Astrocyte of the spinal cord (primary cell): ENCODE measurements around the gene DPEP3.
A peak's percentile ranks its signal among the peaks of the same experiment; 100 is the strongest.
"Not testable (repeated sequence)": the region's sequence is repeated elsewhere in the genome, so short reads cannot be mapped to it uniquely, and the experiment has no call there.

Experiments used
- DNase-seq: peaks from one replicate; pipeline ENCODE4 v3.0.0; 2011; ENCODE audit warnings: low read depth, low spot score
- H3K4me3 ChIP-seq: 2 replicates; pipeline ENCODE4 v1.5.1; 2011; ENCODE audit warnings: low read depth, mild to moderate bottlenecking, low read length, moderate library complexity
- in situ Hi-C: cut with HindIII; loops from 2 replicates; pipeline ENCODE4 v1.10.0; 2017; ENCODE audit warnings: low sequenced_read_pairs
- TF ChIP-seq, protein P1 (sequence below): IDR thresholded peaks from 2 replicates; pipeline ENCODE4 v1.5.1; 2012; ENCODE audit warnings: low read depth, mild to moderate bottlenecking, low read length, inconsistent platforms

The DPEP3 gene

DNA sequence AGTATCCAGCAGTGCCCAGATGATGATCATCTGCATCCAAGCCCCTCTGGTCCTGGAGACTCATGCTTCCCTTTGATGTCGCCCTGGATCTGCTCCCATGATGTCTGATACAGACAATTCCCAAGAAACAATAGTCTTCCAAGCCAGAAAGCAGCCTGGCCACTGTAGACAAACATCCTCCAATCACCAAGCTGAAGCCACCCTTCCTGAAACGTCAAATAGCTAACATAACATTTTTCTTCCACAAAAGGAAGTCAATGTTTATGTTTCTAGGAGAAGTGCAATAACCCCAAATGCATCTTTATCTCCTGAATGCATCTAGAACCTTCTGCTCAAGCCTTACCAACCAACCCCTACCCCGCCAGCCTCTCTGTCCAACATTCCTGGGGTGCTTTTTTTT lies 20.2 kb upstream of the DPEP3 start:
- in situ Hi-C loops = no loop called here
- TF ChIP-seq, protein P1, sequence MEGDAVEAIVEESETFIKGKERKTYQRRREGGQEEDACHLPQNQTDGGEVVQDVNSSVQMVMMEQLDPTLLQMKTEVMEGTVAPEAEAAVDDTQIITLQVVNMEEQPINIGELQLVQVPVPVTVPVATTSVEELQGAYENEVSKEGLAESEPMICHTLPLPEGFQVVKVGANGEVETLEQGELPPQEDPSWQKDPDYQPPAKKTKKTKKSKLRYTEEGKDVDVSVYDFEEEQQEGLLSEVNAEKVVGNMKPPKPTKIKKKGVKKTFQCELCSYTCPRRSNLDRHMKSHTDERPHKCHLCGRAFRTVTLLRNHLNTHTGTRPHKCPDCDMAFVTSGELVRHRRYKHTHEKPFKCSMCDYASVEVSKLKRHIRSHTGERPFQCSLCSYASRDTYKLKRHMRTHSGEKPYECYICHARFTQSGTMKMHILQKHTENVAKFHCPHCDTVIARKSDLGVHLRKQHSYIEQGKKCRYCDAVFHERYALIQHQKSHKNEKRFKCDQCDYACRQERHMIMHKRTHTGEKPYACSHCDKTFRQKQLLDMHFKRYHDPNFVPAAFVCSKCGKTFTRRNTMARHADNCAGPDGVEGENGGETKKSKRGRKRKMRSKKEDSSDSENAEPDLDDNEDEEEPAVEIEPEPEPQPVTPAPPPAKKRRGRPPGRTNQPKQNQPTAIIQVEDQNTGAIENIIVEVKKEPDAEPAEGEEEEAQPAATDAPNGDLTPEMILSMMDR = no peak
- DNase-seq = no peak
- no peak overlapping the region for H3K4me3 ChIP-seq

DNA sequence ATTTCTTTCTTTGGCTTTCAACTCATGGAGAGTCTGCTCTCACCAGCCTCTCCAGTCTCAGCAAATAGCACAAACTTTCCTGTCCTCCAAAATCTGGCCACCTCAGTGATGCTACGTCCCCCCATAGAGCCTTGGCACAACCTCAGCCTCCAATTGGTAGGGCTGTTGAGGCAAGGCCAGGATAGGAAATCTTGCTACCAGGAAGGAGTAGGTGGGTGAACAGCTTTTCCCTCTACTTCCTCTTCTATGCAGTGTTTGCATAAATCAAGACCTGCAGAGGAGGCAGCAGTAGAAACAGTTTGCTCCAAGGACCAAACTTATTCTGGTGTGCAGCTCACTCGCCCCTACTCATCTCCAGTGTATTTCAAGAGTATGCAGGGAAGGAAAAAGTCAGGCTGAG lies 19.7 kb upstream of the DPEP3 start:
- in situ Hi-C loops = no loop called here
- H3K4me3 ChIP-seq = no peak overlapping the region
- no peak for DNase-seq
- TF ChIP-seq, protein P1 = no peak

DNA sequence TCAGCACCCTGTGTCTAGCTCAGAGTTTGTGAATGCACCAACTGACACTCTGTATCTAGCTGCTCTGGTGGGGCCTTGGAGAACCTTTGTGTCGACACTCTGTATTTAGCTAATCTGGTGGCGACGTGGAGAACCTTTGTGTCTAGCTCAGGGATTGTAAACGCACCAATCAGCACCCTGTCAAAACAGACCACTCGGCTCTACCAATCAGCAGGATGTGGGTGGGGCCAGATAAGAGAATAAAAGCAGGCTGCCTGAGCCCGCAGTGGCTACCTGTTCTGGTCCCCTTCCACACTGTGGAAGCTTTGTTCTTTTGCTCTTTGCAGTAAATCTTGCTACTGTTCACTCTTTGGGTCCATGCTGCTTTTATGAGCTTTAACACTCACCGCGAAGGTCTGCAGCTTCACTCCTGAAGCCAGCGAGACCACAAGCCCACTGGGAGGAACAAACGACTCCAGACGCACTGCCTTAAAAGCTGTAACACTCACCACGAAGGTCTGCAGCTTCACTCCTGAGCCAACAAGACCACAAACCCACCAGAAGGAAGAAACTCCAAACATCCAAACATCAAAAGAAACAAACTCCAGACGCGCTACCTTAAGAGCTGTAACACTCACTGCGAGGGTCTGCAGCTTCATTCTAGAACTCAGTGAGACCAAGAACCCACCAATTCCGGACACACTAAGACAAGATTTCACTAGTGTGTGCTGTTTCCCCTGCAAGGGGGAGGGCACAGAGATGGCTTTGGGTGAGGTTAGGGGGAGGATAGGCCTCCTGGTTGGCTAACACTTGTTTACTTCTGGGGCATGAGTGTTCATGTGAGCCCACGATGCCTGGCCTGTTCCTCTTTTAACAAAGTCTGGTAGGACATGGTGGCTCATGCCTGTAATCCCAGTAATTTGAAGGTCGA lies 18.7 kb upstream of the DPEP3 start, which contains the start of gene DPEP2:
TSS of gene DPEP2 (minus strand) at position 706 of the 910 bp plus-strand sequence. CDS start 6,272 bp downstream, outside the sequence.
- H3K4me3 ChIP-seq, DNase-seq, in situ Hi-C loops: not testable (repeated sequence)

DNA sequence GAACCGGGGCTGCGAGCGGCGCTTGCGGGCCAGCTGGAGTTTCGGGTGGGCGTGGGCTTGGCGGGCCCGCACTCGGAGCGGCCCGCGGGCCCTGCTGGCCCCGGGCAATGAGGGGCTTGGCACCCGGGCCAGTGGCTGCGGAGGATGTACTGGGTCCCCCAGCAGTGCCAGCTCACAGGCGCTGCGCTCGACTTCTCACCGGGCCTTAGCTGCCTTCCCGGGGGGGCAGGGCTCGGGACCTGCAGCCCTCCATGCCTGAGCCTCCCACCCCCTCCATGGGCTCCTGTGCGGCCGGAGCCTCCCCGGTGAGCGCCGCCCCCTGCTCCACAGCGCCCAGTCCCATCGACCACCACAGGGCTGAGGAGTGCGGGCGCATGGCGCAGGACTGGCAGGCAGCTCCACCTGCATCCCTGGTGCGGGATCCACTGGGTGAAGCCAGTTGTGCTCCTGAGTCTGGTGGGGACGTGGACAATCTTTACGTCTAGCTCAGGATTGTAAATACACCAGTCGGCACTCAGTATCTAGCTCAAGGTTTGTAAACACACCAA lies 18.0 kb upstream of the DPEP3 start:
- H3K4me3 ChIP-seq, DNase-seq, in situ Hi-C loops: not testable (repeated sequence)

DNA sequence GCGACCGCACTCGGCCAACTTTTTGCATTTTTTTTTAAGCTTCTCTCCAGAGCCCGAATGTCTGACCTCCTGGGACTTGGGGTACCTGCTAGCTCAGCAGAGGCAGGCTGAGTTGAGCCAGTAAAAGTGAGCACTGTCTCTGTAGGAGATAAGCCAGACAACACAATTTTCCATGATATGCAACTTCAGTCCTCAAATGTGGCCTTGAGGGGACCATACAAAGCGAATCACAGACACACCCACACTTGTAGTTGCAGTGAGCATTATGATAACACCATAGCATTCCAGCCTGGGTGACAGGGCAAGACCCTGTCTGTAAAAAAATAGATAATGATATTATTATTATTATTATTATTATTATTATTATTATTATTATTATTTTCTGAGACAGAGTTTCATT lies 16.4 kb upstream of the DPEP3 start:
- no peak for DNase-seq
- TF ChIP-seq, protein P1 = no peak
- in situ Hi-C loops = no loop called here
- H3K4me3 ChIP-seq = no peak overlapping the region

DNA sequence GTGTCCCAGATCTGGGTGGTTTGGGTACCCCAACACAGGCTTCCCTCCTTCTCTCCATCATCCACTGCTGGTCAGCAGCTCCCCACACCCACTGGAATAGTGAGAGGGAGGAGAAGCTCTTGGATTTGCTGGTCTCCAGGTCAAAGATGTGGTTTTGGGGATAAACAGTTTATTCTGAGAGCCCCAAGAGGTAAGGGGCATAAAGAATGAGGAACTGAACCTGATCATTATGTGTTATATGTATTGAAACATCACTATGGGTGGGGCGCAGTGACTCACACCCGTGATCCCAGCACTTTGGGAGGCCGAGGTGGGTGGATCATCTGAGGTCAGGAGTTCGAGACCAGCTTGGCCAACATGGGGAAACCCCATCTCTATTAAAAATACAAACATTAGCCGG lies 15.1 kb upstream of the DPEP3 start:
- DNase-seq = no peak
- in situ Hi-C loops = no loop called here
- no peak overlapping the region for H3K4me3 ChIP-seq
- TF ChIP-seq, protein P1 = no peak

DNA sequence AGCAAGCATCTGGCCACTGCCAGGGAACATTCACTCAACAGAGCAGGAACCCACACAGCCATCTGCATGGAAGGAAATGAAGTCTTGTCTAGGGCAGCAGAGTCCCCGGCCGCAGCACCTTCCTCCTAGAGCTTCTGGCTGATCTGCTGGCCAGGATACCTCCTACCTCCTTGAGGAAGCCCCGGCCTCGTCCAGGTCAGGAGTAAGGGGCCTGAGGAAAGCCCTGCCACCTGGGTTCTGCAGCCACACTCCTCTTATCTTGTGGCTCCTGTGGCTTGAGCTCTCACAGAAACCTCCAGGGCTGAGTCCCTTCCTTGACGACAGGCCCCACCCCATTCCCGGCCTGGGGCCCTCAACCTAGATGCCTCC lies 13.7 kb upstream of the DPEP3 start:
- in situ Hi-C loops, H3K4me3 ChIP-seq: not testable (repeated sequence)

DNA sequence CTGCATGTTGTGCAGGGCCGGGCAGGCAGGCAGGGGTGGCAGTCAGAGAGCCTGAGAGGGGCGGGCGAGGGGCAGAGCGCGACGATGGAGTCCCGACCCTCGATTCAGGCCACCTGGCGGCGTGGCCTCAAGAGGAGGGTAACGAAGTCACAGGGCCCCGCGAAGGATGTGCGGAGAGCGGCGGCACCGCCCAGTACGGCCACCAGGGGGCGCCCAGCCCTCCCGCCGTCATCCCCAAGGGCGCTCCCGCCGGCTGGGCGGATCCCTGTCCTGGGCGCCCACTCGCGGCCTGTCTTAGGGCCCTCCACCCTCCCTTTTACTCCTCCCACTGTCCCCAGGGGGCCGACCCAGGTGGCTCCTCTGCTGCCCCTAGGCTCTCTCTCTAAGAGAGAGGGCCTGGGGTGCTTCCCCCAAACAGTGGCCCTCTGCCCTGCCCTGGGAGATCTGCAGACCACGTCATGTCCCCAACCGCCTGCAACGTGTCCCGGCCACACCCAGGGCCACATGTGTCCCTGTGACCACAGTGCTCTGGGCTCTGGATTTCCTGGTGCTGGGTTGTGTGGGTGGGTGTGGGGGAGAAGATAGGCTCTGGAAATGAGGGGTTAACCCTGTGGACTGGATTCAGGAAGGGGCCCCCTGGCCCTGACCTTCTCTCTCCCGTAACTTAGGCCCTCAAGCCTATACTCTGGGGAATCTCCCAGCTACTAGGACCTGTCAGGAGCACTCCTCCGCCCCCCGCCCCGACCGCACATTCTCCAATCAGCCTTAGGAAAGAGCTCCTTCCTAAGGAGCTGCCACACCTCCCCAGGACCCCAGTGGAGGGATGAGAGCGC lies 13.1 kb upstream of the DPEP3 start:
- no peak overlapping the region for H3K4me3 ChIP-seq
- in situ Hi-C loops = no loop called here
- peak; percentile 59 for DNase-seq
- TF ChIP-seq, protein P1 = peak; percentile 86

More for the DNA sequence above, 13.7 kb upstream of the DPEP3 start:
- not testable (repeated sequence) for DNase-seq
